AG04449 (cell line): ENCODE data around the gene NOD1.
A peak's percentile ranks its signal among the peaks of the same experiment; 100 is the strongest.

Source experiments
- CTCF ChIA-PET: fragments of 350-600 bp; formaldehyde crosslinking; extraction: SDS; loops from one replicate; lab custom pipeline; 2021; ENCODE audit warnings: antibody characterized with exemption; lab: Yijun Ruan, JAX
- POLR2A ChIA-PET: fragments of 400-600, 350-600 bp; formaldehyde crosslinking; extraction: SDS; loops from one replicate; lab custom pipeline; 2020; ENCODE audit warnings: antibody characterized with exemption, inconsistent platforms; lab: Yijun Ruan, JAX
- DNase-seq: peaks from one replicate; pipeline ENCODE4 v3.0.0-alpha.2; 2010; ENCODE audit warnings: low read depth, low spot score
- H3K4me3 ChIP-seq: 2 replicates; pipeline ENCODE4 v1.5.1; 2011; ENCODE audit warnings: low read depth, mild to moderate bottlenecking, control low read depth, low read length
- TF ChIP-seq, protein P1 (sequence below): IDR thresholded peaks from one replicate; pipeline ENCODE4 v1.5.1; 2011; ENCODE audit warnings: mild to moderate bottlenecking, moderate library complexity, low read length, control low read depth, inconsistent platforms; ENCODE audit not compliant: insufficient read depth; ENCODE audit errors: missing control alignments

The NOD1 gene

DNA sequence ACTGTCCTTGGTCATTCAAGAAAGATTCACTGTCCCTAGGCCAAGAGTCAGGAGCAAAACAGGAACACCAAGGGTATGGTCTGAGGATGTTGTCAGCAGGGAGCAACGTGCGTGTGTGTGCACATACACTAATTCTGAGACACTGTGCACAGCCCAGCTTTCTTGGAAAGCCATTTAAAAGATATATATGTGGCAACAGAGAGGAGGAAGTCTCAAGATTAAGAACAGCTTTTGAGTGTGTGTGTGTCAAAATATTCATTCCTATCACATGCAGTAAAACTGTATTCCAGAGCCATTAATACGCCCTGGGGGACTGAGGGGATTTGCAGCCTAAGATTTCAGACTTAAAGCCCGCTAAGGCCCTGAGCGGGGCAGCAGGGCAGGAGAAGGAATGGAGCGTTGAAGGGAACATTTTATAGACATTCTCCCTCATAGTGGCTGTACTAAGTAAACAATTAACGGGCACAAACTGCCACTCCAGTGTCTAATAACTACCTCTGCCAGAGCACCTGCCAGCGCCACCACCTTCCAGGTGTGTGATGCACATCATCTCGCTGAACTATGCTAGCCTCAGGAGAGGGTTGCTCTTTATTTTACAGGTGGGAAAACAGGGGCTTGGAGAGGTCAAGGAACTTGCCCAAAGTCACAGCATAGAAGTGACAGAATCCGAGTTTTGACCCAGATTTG is 2.0 kb downstream of the NOD1 start:
- H3K4me3 ChIP-seq, result no peak overlapping the region
- TF ChIP-seq, protein P1, sequence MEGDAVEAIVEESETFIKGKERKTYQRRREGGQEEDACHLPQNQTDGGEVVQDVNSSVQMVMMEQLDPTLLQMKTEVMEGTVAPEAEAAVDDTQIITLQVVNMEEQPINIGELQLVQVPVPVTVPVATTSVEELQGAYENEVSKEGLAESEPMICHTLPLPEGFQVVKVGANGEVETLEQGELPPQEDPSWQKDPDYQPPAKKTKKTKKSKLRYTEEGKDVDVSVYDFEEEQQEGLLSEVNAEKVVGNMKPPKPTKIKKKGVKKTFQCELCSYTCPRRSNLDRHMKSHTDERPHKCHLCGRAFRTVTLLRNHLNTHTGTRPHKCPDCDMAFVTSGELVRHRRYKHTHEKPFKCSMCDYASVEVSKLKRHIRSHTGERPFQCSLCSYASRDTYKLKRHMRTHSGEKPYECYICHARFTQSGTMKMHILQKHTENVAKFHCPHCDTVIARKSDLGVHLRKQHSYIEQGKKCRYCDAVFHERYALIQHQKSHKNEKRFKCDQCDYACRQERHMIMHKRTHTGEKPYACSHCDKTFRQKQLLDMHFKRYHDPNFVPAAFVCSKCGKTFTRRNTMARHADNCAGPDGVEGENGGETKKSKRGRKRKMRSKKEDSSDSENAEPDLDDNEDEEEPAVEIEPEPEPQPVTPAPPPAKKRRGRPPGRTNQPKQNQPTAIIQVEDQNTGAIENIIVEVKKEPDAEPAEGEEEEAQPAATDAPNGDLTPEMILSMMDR, result no peak
- ChIA-PET POLR2A (no interaction called here), CTCF (interaction anchor here (2.9 to 4.3 kb wide), 2 partner anchors 11 to 87 kb away, joined by 15 to 16 read pairs; no protein-coding TSS in a partner anchor)
- no peak for DNase-seq

DNA sequence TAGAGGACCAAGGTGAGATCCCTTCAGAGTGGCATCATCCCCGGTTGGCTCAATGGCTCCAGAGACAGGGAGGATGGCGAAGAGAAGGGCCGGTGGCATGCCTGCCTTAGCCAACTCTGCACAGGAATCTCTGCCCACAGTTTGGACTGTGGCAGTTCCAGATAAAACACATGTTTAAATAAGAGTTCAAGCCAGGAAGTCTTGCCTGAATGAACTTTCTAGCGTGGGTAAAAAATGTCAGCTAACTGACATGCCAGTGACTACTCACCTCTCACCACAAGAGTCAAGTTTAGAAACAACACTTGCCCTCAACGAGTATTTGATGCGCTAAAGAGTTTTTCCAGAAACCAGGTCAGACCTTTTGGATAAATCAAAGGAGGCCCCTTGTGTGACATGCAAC is 3.0 kb downstream of the NOD1 start:
- ChIA-PET CTCF (no interaction called here), POLR2A (no interaction called here)
- TF ChIP-seq, protein P1, result no peak

DNA sequence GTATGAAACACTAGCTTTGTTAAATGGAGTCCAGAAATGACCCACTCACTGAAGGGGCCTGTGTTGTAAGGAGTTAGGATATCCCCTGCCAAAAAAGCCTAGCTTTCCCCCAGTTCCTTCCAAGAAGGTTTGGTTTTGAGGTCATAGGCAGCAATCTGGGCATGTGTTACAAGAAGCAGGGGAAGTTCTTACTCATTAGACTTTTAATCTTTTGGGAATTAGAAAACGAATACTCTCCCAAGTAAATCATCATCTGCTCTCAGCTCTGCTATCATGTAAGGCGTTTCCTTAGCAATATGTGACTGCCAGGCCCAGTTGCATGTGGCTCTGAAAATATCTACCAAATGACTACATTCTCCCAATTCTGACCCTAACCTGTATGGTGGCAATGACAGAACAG is 3.7 kb downstream of the NOD1 start:
- POLR2A ChIA-PET, result no interaction called here
- H3K4me3 ChIP-seq, result no peak overlapping the region
- peak; percentile 86 for DNase-seq
- CTCF ChIA-PET, result no interaction called here
- TF ChIP-seq, protein P1, result no peak

More for the DNA sequence above, 3.0 kb downstream of the NOD1 start:
- no peak overlapping the region for H3K4me3 ChIP-seq
- DNase-seq, result no peak

DNA sequence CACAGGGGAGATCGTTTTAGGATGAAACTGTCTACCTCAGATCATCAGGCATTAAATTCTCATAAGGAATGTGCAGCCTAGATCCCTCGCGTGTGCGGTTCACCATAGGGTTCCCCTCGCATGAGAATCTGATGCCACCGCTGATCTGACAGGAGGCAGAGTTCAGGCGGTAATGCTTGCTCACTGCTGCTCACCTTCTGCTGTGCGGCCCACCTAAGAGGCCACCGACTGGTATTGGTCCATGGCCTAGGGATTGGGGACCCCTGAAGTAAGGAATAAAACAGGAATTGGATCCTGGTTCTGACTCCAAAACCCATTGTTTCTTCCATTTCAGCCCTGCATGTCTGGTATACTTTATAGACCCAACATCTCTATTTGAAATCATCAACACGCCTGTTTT is 4.1 kb downstream of the NOD1 start:
- ChIA-PET CTCF (no interaction called here), POLR2A (no interaction called here)

DNA sequence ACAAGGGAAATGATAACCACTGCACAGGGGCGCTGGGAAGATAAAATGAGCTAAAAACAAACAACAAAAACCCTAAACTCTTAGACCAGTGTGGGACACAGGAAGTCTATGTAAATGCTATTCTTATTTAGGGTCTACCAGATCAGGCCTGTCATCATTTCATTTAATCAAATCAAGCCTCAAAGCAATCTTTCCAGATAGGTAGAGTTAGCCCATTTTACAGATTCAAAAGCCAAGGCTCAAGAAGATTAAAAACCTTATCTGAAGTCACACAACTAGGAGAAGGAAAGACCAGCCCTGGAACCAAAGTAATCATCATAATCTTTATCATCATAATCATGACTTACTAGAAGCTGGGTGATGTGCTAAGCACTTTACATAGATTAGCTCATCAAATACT is 4.7 kb downstream of the NOD1 start:
- POLR2A ChIA-PET, result no interaction called here

More for the DNA sequence above, 4.1 kb downstream of the NOD1 start:
- H3K4me3 ChIP-seq, result no peak overlapping the region
- no peak for DNase-seq
- TF ChIP-seq, protein P1, result no peak

More for the DNA sequence above, 4.7 kb downstream of the NOD1 start:
- DNase-seq, result no peak
- CTCF ChIA-PET, result interaction anchor here (0.9 kb wide), 1 partner anchor 9 kb away, joined by 3 read pairs; no protein-coding TSS in a partner anchor
- TF ChIP-seq, protein P1, result no peak
- H3K4me3 ChIP-seq, result no peak overlapping the region
